Common myeloid progenitor, CD34-positive (primary cell): ENCODE data around the gene SMIM28.

Experiments used
- CTCF ChIA-PET: fragments of 350-600 bp; sonication (Branson Sonifier 250); formaldehyde crosslinking; loops from one replicate; lab custom pipeline; 2021; ENCODE audit warnings: antibody characterized with exemption; lab: Charles Lee
- POLR2A ChIA-PET: fragments of 350-600 bp; sonication (Branson Sonifier 250); formaldehyde crosslinking; loops from one replicate; lab custom pipeline; 2021; ENCODE audit warnings: antibody characterized with exemption; lab: Charles Lee
- DNase-seq, 3 donors: peaks; one replicate each; pipeline versions ENCODE4 v3.0.0 to v3.0.0-alpha.2; 2013
- H3K27ac ChIP-seq, 2 experiments: 1 replicate in 1 of 2; 2 replicates in 1 of 2; pipeline ENCODE4 v1.7.0; 2013; ENCODE audit warnings: inconsistent platforms in 2 of 2, low read length in 2 of 2, mild to moderate bottlenecking in 2 of 2, low read depth in 1 of 2, moderate library complexity in 1 of 2; ENCODE audit not compliant: severe bottlenecking in 2 of 2, insufficient read depth in 1 of 2, poor library complexity in 1 of 2
- H3K27me3 ChIP-seq, 5 experiments: replicated peaks in 2 of 5; 1 replicate in 3 of 5; 2 replicates in 2 of 5; pipeline versions ENCODE4 v1.6.1 to v1.7.0; 2013; ENCODE audit warnings: low read length in 4 of 5, mild to moderate bottlenecking in 2 of 5, moderate library complexity in 2 of 5, inconsistent platforms in 1 of 5; ENCODE audit not compliant: insufficient read depth in 5 of 5, control insufficient read depth in 4 of 5
- H3K36me3 ChIP-seq, 4 experiments: 1 replicate in 2 of 4; 2 replicates in 2 of 4; pipeline versions ENCODE4 v1.6.1 to v1.7.0; 2013; ENCODE audit warnings: low read length in 3 of 4, control low read depth in 1 of 4, mild to moderate bottlenecking in 1 of 4; ENCODE audit not compliant: control insufficient read depth in 4 of 4, insufficient read depth in 4 of 4
- H3K4me1 ChIP-seq, 4 experiments: 1 replicate in 3 of 4; 2 replicates in 1 of 4; pipeline versions ENCODE4 v1.6.1 to v1.7.1; 2013; ENCODE audit warnings: low read length in 3 of 4, mild to moderate bottlenecking in 3 of 4, control low read depth in 1 of 4, inconsistent platforms in 1 of 4, moderate library complexity in 1 of 4; ENCODE audit not compliant: control insufficient read depth in 4 of 4, insufficient read depth in 4 of 4; ENCODE audit errors: control extremely low read depth in 1 of 4
- H3K4me3 ChIP-seq, 7 experiments: 1 replicate in 4 of 7; 2 replicates in 3 of 7; pipeline versions ENCODE4 v1.5.1 to v1.7.0; 2013; ENCODE audit warnings: mild to moderate bottlenecking in 7 of 7, low read length in 6 of 7, moderate library complexity in 6 of 7, inconsistent platforms in 2 of 7, low read depth in 2 of 7, control low read depth in 1 of 7; ENCODE audit not compliant: insufficient read depth in 4 of 7, control insufficient read depth in 1 of 7; ENCODE audit errors: extremely low read depth in 1 of 7
- H3K9me3 ChIP-seq, 5 experiments: 1 replicate in 4 of 5; 2 replicates in 1 of 5; pipeline versions ENCODE4 v1.6.1 to v1.7.1; 2013; ENCODE audit warnings: low read length in 4 of 5, mild to moderate bottlenecking in 2 of 5, inconsistent platforms in 1 of 5, low read depth in 1 of 5, moderate library complexity in 1 of 5; ENCODE audit not compliant: control insufficient read depth in 4 of 5, insufficient read depth in 2 of 5; ENCODE audit errors: control extremely low read depth in 1 of 5
- WGBS: methylation state at CpG from one replicate; pipeline ENCODE4 v1.1.5; 2013; ENCODE audit not compliant: insufficient coverage; 5-methylcytosine and 5-hydroxymethylcytosine counted together

The SMIM28 gene

DNA sequence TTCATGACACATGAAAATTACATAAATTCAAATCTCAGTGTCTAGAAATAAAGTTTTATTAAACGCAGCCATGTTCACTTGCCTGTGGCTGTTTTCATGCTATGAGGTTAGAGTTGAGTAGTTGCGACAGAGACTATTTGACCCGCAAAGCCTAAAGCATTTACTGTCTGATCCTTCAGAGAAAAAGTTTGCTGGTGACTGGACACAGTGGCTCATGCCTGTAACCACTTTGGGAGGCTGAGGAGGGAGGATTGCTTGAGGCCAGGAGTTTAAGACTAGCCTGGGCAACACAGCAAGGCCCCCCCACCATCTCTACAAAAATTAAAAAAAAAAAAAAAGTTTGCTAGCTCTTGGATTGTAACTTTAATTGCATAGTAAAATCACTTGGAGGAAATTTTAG, 9.2 kb downstream of the SMIM28 start:
- no peak overlapping the region for H3K27ac ChIP-seq
- no peaks in the 10 kb centered on the region for H3K36me3 ChIP-seq
- H3K4me1 ChIP-seq = no peaks in the 10 kb centered on the region
- H3K4me3 ChIP-seq = no peak overlapping the region
- H3K27me3 ChIP-seq = no peaks in the 10 kb centered on the region
- H3K9me3 ChIP-seq = no peaks in the 10 kb centered on the region
- no peak for DNase-seq
- WGBS = 100% methylated on average over 2 of the region's 3 CpGs
- ChIA-PET POLR2A (no interaction called here), CTCF (no interaction called here)

GRCh38 chr6:138387577-138388368, 10.1 kb downstream of the SMIM28 start:
- no peak overlapping the region for H3K27ac ChIP-seq
- POLR2A ChIA-PET = no interaction called here

DNA sequence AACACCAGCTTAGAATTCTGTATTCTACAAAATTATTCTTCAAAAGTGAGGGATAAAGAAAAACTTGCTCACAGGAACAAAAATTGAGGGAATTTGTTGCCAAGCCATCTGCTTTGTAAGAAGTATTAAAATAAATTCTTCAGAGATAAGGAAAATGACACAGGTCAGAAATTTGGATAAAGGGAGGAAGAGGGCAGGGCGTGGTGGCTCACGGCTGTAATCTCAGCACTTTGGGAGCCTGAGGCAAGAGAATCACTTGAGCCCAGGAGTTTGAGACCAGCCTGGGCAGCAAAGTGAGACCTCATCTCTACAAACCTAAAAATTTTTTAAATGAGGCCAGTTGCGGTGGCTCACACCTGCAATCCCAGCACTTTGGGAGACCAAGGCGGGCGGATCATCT, 11.8 kb downstream of the SMIM28 start:
- H3K36me3 ChIP-seq = no peaks in the 10 kb centered on the region
- ChIA-PET CTCF (no interaction called here), POLR2A (no interaction called here)
- no peak overlapping the region for H3K4me3 ChIP-seq
- no peak for DNase-seq
- 97% methylated on average over 5 of the region's 5 CpGs for WGBS
- H3K27ac ChIP-seq = no peak overlapping the region
- H3K9me3 ChIP-seq = no peaks in the 10 kb centered on the region
- peaks cover 0 to 6% (median 0%) of the 10 kb centered on the region in 4 experiments for H3K4me1 ChIP-seq
- H3K27me3 ChIP-seq = no peaks in the 10 kb centered on the region

More at GRCh38 chr6:138387577-138388368, 10.1 kb downstream of the SMIM28 start:
- CTCF ChIA-PET = no interaction called here
- 94% methylated on average over 7 of the region's 8 CpGs for WGBS
- Histone ChIP-seq H3K36me3 (no peaks in the 10 kb centered on the region), H3K4me3 (no peak overlapping the region), H3K9me3 (no peaks in the 10 kb centered on the region), H3K27me3 (no peaks in the 10 kb centered on the region), H3K4me1 (no peaks in the 10 kb centered on the region)
- no peak for DNase-seq

GRCh38 chr6:138393871-138394783, 16.4 kb downstream of the SMIM28 start:
- CTCF ChIA-PET = interaction anchor here (0.9 to 2.2 kb wide), 2 partner anchors 9 to 11 kb away, joined by 3 to 11 read pairs; partner anchors contain the start of gene HEBP2
- Histone ChIP-seq H3K27ac (no peak overlapping the region), H3K4me1 (peaks cover 0 to 6% (median 0%) of the 10 kb centered on the region in 4 experiments), H3K4me3 (no peak overlapping the region), H3K9me3 (no peaks in the 10 kb centered on the region), H3K36me3 (no peaks in the 10 kb centered on the region), H3K27me3 (no peaks in the 10 kb centered on the region)
- WGBS = 50% methylated on average over 3 of the region's 5 CpGs
- POLR2A ChIA-PET = no interaction called here
- DNase-seq = no peak

DNA sequence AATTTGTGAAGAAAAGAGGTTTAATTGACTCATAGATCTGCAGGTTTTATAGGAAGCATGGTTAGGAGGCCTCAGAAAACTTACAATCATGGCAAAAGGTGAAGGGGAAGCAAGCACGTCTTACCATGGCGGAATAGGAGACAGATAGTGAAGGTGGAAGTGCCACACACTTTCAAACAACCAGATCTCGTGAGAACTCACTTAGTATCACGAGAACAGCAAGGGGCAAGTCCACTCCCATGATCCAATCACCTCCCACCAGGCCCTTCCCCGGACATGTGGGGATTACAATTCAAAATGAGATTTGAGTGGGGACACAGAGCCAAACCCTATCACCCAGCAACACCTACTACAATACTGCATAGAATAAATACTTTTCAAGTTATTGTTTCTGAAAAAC, 19.0 kb downstream of the SMIM28 start:
- no peak overlapping the region for H3K4me3 ChIP-seq
- no peak overlapping the region for H3K27ac ChIP-seq
- DNase-seq = no peak
- H3K36me3 ChIP-seq = no peaks in the 10 kb centered on the region
- POLR2A ChIA-PET = no interaction called here
- H3K9me3 ChIP-seq = no peaks in the 10 kb centered on the region
- 100% methylated on average over 2 of the region's 5 CpGs for WGBS
- no peaks in the 10 kb centered on the region for H3K27me3 ChIP-seq
- peaks cover 0 to 8% (median 0%) of the 10 kb centered on the region in 4 experiments for H3K4me1 ChIP-seq
- CTCF ChIA-PET = no interaction called here

GRCh38 chr6:138397128-138398122, 19.7 kb downstream of the SMIM28 start:
- Histone ChIP-seq H3K27me3 (no peaks in the 10 kb centered on the region), H3K36me3 (no peaks in the 10 kb centered on the region), H3K27ac (no peak overlapping the region), H3K9me3 (no peaks in the 10 kb centered on the region), H3K4me1 (peaks cover 0 to 9% (median 0%) of the 10 kb centered on the region in 4 experiments), H3K4me3 (no peak overlapping the region)
- no peak for DNase-seq
- WGBS = 98% methylated on average over 4 of the region's 8 CpGs
- ChIA-PET POLR2A (no interaction called here), CTCF (interaction anchor here (0.8 kb wide), 1 partner anchor 127 kb away, joined by 3 read pairs; no protein-coding TSS in a partner anchor)
